ENCODE data around the gene ZNF691.
"Not testable (repeated sequence)": the region's sequence is repeated elsewhere in the genome, so short reads cannot be mapped to it uniquely, and the experiment has no call there.

Gene ZNF691

GRCh38 chr1:42832641-42833240 is 13.7 kb upstream of the ZNF691 start:
- no peak for DNase-seq

- no peak for DNase-seq
Observed at GRCh38 chr1:42833981-42834380, 12.4 kb upstream of the ZNF691 start.

GRCh38 chr1:42834803-42835202 is 11.6 kb upstream of the ZNF691 start:
- DNase-seq, result no peak

GRCh38 chr1:42835422-42835821 is 11.0 kb upstream of the ZNF691 start:
- DNase-seq, result no peak

- no peak for DNase-seq
Observed at GRCh38 chr1:42837709-42838108, 8.7 kb upstream of the ZNF691 start.

GRCh38 chr1:42838482-42839190 is 7.8 kb upstream of the ZNF691 start:
- no peak for DNase-seq

GRCh38 chr1:42841010-42841409 is 5.4 kb upstream of the ZNF691 start:
- DNase-seq, result no peak

GRCh38 chr1:42841440-42842147 is 4.8 kb upstream of the ZNF691 start:
- no peak for DNase-seq

GRCh38 chr1:42844592-42845140 is 1.7 kb upstream of the ZNF691 start:
- no peak for DNase-seq

- no peak for DNase-seq
Observed at GRCh38 chr1:42845193-42845592, 1.2 kb upstream of the ZNF691 start.

GRCh38 chr1:42845866-42846256 is 552 bp upstream of the ZNF691 start:
- no peak for DNase-seq

- peak in 1 of 5 donors; percentile 14 for DNase-seq
Observed at GRCh38 chr1:42847111-42847595, 740 bp downstream of the ZNF691 start.

- DNase-seq, result peak in 1 of 5 donors; percentile 56
Observed at GRCh38 chr1:42847721-42848460, 1.5 kb downstream of the ZNF691 start.

- DNase-seq, result no peak
Observed at GRCh38 chr1:42848823-42849537, 2.6 kb downstream of the ZNF691 start.

GRCh38 chr1:42849944-42850343 is 3.5 kb downstream of the ZNF691 start:
- DNase-seq, result no peak

- no peak for DNase-seq
Observed at GRCh38 chr1:42851420-42851819, 5.0 kb downstream of the ZNF691 start.

- no peak for DNase-seq
Observed at GRCh38 chr1:42851960-42852607, 5.7 kb downstream of the ZNF691 start.

GRCh38 chr1:42852608-42852980 is 6.2 kb downstream of the ZNF691 start:
- DNase-seq, result no peak

GRCh38 chr1:42853116-42853884 is 6.9 kb downstream of the ZNF691 start:
- DNase-seq, result no peak

GRCh38 chr1:42856554-42856953 is 10.1 kb downstream of the ZNF691 start:
- DNase-seq, result not testable (repeated sequence)

GRCh38 chr1:42859366-42859765 is 13.0 kb downstream of the ZNF691 start:
- DNase-seq, result not testable (repeated sequence)
